Renal cortex interstitium (tissue), 11 donors: ENCODE measurements around the gene PRPF40B. TPM values are rescaled to one million over a fixed set of nuclear protein-coding genes. Genes with fewer than 3 reads are reported as not detected.
"Not testable (repeated sequence)": the region's sequence is repeated elsewhere in the genome, so short reads cannot be mapped to it uniquely, and the experiment has no call there.

Experiments used
- DNase-seq, 11 donors: peaks; one replicate each; pipeline ENCODE4 v3.0.0-alpha.2; 2013; ENCODE audit warnings: low read depth in 9 of 11, low spot score in 4 of 11; ENCODE audit errors: extremely low read depth in 1 of 11
- polyA plus RNA-seq, 3 donors: library from polyadenylated mRNA; unstranded; fragments of 120-200 nt; gene quantifications; one replicate each; pipeline ENCODE4 v1.2.1, GENCODE V29; 2013; ENCODE audit not compliant: insufficient read length in 3 of 3

The PRPF40B gene
- polyA plus RNA-seq, 3 donors: 23.4 to 37.5 (median 27.1) TPM

DNA sequence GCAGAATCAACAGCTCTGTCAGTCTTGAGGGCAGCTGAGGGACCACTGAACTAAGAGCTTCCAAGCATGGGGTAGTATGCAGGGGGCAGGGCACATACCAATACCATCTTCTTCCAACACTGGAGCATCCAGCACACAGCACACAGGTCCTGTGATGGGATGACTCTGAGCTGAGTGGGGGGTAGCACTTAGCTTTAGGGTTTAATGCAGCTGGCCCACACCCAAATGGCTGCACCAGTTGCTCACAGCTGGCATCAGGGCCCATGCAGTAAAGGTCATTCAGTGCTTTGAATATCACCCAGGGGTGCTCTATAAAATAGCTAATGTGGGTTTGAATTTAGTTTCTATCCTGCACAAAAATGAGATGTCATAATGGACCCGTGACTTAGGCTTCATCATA, 19.6 kb upstream of the PRPF40B start:
- DNase-seq: no peak

DNA sequence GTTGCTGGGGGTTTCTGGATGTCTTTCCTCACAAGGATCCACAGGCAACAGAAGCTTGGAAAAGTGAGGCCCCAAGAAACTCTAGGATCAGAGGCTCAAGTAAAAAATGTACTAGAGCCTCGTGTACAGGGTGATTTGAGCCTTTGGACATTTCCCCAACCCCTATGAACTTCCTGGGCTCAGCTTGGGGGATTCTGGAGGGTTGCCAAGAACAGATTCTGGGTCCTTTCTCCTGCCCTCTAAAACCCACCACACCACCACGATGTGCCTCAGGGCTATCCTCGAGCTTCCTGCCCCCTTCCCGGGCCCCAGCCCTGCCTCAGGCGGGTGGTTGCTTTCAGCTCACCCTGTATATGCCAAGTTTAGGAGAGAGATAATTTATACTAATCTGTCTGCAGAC, 18.5 kb upstream of the PRPF40B start:
- no peak for DNase-seq

DNA sequence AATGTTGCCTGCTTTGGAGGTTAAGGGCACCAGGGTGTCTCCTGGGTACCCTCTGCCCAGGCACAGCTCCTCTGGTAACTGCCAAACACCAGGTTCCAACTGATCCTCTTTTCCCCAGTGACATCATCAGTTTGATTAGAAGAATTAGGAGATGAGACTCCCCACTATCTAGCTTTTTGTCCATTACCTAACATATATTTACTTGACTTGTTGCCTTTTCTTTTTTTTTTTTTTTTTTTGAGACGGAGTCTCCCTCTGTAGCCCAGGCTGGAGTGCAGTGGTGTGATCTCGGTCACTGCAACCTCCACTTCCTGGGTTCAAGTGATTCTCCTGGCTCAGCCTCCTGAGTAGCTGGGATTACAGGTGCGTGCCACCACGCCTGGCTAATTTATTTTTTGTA, 17.8 kb upstream of the PRPF40B start, which contains the start of gene FAM186B:
TSS of gene FAM186B (minus strand) at position 101 of the 400 bp plus-strand sequence. CDS start 162 bp downstream, outside the sequence.
- DNase-seq: not testable (repeated sequence)

DNA sequence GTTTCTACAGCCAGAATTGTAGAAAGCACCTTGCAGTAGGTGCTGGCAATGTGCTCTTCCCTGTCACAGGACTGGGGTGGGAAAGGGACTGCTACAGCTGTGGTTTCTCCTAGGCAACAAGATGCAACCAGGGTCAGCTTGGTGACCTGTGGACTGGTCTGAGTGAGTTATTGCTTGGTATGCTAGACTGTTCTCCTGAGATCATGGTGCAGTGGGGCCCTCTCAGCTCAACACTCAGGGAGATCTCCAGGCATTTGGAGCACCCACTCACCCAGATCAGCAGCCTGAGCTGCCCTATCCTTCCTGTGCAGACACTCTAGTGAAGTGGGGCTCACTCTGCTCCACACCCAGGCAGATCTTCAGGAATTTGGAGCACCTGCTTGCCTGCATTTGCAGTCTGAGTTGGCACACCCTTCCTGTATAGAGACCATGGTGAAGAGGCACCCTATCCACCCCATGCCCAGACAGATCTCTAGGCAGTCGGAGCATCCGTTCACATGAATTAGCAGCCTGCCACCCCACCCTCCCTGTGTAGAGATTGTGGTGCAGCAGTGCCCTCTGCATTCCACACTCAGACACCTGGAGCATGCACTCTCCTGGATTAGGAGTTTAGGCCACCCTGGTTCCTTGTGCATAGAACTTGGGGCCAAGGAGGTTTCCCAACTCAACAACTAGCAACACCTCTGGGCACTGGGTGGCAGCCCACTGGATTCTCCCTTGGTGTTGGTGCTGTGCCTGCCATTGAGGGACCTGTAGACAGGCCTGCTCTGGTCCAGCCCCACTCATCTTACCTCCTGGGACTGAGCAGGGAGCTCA, 14.1 kb upstream of the PRPF40B start:
- no peak for DNase-seq

- DNase-seq: no peak
Measured at GRCh38 chr12:49609875-49610154, 13.5 kb upstream of the PRPF40B start.

DNA sequence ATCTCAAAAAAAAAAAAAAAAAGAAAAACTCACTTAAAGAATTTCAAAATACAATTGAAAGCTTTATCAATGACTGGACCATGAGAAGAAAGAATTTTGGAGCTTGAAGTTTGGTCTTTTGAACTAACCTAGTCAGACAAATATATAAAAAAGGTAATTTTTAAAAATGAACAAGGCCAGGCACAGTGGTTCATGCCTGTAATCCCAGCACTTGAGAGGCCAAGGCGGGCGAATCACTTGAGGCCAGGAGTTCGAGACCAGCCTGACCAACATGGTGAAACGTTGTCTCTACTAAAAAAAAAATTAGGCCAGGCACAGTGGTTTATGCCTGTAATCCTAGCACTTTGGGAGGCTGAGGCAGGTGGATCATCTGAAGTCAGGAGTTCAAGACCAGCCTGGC, 12.6 kb upstream of the PRPF40B start:
- DNase-seq: not testable (repeated sequence)

DNA sequence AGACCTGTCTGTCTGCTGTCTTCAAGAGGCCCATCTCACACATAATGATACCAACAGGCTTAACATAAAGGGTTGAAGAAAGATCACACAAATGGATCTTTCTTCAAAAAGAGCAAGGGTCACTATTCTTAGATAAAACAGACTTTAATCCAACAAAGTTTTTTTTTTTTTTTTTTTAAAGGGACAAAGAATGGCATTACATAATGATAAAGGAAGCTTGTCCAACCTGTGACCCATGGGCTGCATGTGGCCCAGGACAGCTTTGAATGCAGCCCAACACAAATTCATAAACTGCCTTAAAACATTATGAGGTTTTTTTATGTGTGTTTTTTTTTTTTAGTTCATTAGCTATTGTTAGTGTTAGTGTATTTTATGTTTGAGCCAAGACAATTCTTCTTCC, 11.2 kb upstream of the PRPF40B start:
- no peak for DNase-seq

GRCh38 chr12:49615725-49616124, 7.6 kb upstream of the PRPF40B start:
- DNase-seq: no peak

DNA sequence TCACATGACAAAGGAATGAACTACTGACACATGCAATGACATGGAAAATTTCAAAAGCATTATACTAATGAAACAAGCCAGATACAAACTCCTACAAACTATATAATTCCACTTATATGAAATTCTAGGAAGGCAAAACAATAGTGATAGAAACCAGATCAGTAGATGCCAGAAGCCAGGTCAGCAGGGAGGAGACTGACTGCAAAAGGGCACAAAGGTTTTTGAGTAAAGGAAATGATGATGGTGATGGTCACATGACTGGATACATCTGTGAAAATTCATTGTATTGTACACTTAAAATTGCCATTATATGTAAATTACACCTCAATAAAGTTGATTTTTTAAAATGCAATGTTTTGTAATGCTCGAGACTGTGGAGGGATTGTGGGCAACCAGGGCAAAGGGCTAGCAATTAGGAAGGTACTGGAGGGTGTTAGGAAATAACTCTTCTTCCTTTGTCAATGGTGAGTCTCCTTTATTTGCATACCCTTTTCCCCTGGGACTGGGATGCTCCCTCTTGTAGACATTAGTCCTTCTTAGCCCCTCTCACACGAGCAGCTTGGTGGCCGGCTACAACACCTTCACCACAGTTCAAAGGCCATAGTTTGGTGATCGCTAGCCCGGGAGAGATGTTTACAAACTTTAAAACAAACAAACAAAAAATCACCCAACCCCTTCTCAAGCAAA, 6.7 kb upstream of the PRPF40B start:
- no peak for DNase-seq

GRCh38 chr12:49618576-49618975, 4.8 kb upstream of the PRPF40B start:
- no peak for DNase-seq

- no peak for DNase-seq
Measured at GRCh38 chr12:49619286-49619685, 4.1 kb upstream of the PRPF40B start.

GRCh38 chr12:49621651-49622500, 1.5 kb upstream of the PRPF40B start:
- DNase-seq: no peak

DNA sequence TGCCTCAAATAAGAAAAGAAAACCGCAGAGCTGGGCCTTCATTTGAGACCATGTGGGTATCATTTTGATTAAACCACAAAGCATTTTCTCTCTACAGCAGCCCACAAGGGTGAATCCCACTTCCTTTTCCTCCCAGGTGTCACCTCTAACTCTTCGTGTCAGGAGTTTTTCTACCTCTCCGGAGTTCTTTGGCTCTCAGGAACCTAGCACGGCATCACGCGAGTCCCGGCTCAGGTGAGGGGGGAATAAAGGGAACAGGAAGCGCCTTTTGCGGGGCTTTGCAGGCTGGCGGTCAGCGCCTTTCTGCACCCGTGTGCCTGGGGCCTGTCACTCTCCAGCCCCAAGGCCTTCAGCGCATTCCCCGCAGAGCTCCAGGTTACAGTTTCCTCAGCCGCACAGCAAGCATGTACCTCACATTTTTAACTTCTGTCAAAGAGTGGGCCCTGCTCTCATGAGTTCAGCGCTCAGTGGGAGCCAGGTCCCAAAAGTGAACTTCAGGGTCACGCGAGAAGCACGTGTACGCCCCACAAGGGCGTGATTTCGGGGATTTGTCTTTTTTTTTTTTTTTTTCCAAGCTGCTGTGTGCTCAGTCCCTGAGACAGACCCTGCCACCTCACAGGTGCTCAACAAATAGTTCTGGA, 740 bp upstream of the PRPF40B start:
- peak in 1 of 11 donors; percentile 52 for DNase-seq

DNA sequence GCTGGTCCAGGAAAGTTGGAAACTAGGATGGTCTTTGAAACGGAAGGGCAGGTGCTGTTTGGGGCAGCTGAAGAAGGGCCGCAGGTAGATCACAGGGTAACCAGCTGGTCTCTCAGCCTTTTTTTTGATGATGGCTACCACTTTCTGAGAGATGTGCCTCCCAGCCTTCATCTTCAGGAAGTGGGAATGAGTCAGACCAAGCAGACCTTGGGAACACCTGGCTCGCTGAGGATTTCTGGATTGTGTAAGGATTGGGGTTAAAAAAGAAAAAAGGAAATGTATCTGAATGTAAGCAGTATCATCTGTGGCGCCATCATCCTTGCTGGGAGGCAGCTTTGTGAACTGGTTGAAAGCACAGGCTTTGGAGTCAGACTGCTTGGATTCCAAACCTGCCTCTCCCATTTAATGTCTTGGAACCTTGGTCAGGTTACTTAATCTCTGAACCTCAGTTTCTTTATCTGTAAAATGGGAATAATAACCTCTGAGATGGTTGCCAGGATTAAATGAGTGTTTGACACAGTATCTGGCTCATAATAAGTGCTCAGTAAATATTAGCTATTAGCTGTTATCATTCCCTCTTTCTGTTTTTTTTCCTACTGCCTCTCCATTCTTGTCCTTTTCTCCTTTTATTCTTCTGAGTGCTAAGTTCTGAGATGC, 1.7 kb downstream of the PRPF40B start:
- DNase-seq: no peak

GRCh38 chr12:49626169-49626835, 2.9 kb downstream of the PRPF40B start:
- DNase-seq: no peak

DNA sequence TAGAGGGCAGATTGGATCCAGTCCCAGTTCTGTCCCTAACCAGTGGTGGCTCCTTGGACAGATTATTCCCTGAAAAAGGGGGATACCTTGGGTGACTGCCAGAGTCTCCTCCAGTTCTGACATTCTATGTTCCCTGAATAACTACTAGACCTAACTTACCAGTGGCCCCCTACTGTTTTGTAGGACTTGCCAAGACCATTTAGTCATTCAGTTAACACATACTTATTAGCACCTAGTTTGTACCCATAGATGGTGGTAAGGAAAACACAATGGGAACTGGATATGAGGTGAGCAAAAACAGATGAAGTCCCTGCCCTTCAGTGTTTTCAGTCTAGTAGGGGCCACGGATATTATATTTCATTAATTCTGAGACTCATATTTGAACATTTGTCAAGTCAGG, 3.5 kb downstream of the PRPF40B start:
- DNase-seq: no peak

GRCh38 chr12:49627752-49628360, 4.5 kb downstream of the PRPF40B start:
- DNase-seq: no peak

DNA sequence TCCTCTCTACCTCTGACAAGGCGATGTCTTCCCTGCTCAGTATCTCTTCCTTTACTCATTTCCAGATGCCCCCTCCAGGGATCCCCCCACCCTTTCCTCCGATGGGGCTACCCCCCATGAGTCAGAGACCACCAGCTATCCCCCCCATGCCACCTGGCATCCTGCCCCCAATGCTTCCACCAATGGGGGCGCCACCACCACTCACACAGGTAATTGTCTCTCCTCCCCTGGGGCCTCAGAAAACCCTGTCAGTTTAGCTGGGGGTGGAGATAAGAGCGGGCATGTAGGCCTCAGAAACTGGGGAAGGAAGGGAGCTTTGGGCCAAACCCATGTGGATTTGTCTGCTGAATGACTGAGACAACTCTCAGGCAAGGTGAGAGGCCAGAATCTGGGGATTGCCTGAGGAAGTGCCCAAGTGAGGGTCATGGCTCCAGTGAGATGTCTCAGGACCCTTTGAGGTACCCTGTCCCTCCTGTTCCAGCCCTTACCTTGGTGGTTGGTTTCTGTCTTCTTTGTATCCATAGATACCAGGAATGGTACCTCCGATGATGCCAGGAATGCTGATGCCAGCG, 8.1 kb downstream of the PRPF40B start:
- DNase-seq: no peak
